ENCODE measurements around the gene LPO. TPM values are rescaled to one million over a fixed set of nuclear protein-coding genes. Genes with fewer than 3 reads are reported as not detected.

Gene LPO
- total RNA-seq, 1 donor from 2014 or later = not detected

DNA sequence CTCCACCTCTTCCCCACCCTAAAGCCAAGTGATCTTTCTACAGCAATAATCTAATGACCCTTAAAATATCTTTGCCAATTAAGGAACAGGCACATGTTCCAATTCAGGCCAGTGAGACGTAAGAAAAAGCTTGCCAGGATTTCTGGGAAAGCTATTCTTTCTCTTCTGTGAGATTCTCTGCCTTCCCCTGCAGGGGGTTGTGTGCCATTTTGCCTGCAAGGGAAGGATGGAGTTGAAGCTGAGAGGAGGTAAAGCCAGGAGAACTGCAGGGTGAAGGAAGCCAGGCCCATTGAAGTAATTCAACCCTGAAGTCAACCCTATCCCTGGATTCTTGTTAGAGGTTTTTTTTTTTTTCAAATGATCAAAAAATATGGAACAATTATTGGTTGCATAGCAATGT lies 9.0 kb upstream of the LPO start:
- no peak for DNase-seq (ENCODE audit: low read depth, low spot score)

DNA sequence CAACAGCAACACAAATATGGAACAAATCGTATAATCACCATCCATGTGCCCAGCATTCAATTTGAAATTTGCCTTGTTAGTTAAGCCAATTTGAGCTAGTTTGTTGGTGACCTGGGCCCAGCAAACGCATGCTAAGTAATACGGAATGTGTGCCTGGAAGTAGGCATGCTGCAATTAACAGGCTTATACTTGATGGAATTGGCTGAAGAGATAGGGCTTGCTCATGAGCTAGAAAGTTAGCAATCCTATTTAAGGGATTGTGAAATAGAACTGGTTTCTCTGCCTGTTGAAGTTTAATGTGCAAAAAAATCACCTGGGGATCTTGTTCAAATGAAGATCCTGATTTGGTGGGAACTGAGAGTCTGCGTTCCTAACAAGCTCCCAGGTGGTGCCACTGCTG lies 8.5 kb upstream of the LPO start:
- DNase-seq (ENCODE audit: low read depth, low spot score) = no peak

GRCh38 chr17:58231641-58232040 lies 6.7 kb upstream of the LPO start:
- DNase-seq (ENCODE audit: low read depth, low spot score) = no peak

DNA sequence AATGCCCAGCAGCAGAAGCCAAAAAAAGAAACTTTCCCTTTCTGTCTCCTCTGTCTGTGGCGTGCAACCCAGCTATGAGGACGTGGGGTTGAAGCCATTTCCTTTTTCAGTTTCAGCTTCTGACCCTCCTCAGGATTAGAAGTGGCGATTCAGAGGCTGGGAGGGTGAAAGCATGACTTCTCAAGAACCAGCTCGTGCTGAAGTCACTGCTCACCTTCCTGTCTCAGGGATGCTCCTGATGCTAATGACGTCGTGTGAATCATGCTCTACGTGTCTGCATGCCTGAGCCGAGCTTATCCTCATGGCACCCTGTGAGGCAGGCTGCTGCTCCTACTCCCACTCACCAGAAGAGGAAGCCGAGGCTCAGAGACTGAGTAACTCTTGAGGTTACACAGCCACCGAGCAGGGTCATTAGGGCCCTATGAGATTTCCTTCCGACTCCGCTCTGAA lies 5.7 kb upstream of the LPO start:
- no peak for DNase-seq (ENCODE audit: low read depth, low spot score)

DNA sequence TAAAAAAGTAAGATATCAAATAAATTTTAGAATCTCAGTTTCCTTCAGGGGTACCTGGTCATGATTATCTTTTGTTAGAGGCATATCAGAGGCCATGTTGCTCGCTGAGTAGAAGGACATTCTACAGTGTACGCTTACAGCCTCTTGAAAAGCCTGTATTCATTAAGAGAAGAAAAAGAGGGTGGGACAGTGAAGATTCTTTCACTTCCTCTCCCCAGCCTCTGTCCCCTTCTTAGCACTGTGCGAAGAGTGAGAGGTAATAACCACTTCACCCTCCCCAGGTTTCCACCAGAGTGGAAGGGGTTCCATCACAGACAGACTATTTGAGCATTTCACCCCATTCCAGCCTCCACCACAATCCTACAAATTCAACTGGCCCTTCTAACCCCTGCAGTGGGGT lies 4.8 kb upstream of the LPO start:
- DNase-seq (ENCODE audit: low read depth, low spot score) = no peak

DNA sequence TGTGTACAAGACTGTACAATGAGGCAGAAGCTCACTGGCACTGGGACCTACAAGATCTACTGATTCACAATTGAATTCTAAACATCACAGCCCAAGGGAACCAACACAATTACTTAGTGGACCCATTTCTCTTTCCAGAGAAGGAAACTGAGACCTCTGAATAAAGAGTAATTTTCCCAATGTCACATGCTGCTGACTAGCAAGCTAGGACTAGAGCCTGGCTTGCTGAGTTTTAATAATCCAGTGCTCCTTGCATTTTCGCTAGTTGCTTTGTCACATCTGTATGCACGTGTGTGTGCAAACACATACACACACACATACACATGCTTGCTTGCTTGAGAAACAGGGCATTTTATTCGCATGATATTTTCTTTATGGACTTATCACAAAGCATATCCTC lies 3.9 kb upstream of the LPO start:
- no peak for DNase-seq (ENCODE audit: low read depth, low spot score)

GRCh38 chr17:58235821-58236220 lies 2.6 kb upstream of the LPO start:
- no peak for DNase-seq (ENCODE audit: low read depth, low spot score)

GRCh38 chr17:58236394-58236793 lies 2.0 kb upstream of the LPO start:
- DNase-seq (ENCODE audit: low read depth, low spot score) = no peak

- no peak for DNase-seq (ENCODE audit: low read depth, low spot score)
Measured at GRCh38 chr17:58239987-58240386, 1.6 kb downstream of the LPO start.

DNA sequence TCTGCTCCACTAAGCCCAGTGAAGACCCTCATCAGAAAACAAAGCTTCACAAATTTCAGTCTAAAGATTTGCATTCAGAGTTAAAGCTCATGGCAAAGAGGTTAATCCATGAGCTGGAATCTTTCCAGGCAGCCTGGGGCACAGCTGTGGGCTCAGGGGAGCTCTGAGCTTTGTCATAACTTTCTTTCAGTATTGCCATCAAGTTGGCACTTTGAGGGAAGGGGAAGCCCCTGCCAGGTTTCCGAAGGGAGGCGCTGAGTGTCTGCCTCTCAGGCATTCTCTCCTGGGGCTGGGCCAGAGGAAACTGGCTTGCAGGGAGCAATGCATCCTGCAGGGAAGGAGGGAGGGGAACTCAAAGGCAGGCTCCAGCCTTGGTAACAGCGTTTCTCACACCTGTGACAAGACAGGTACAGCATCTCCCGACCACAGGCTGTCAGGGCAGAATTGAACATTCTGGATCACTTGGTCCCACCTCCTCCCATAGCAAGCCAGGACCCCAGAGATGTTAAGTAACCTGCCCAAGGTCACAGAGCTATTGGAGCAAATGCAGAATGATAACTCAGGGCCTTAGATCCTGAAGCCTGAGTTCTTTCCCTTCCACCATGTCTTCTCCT lies 3.9 kb downstream of the LPO start:
- no peak for DNase-seq (ENCODE audit: low read depth, low spot score)

GRCh38 chr17:58244963-58245362 lies 6.6 kb downstream of the LPO start:
- no peak for DNase-seq (ENCODE audit: low read depth, low spot score)

DNA sequence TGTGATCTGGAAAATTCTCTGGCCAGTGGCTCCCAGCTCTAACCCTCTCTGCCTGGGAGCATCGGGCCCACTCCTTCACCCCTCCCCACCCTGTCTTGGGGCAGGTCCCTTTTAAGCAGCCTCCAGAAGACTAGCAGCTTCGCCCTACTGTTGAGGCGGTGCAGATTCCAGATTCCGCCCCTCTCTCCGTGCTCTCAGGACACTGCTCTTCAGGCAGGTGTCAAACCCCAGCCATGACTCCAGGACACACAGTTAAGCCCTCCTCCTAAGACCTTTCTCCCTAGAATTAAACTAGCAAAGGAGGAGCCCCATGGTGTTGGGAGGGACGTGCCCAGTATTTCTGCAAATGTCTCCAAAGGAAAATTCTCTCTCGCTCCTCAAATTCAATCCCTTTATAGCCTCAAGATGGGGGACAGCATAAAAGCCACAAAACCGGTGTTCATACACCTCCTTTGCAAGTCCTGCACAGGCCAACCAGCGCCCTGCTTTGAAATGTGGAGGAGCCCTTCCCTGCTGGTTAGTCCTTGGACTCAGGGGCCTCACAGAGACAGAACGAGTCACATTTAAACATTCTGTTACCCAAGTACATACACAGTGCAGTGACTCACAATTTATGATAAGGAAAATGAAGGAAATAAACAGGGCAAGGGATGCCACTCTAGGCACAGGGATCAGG lies 7.2 kb downstream of the LPO start:
- DNase-seq (ENCODE audit: low read depth, low spot score) = no peak

GRCh38 chr17:58246104-58246740 lies 7.8 kb downstream of the LPO start:
- no peak for DNase-seq (ENCODE audit: low read depth, low spot score)

GRCh38 chr17:58246781-58247180 lies 8.4 kb downstream of the LPO start:
- DNase-seq (ENCODE audit: low read depth, low spot score) = no peak

- DNase-seq (ENCODE audit: low read depth, low spot score) = no peak
Measured at GRCh38 chr17:58247511-58248363, 9.4 kb downstream of the LPO start.

DNA sequence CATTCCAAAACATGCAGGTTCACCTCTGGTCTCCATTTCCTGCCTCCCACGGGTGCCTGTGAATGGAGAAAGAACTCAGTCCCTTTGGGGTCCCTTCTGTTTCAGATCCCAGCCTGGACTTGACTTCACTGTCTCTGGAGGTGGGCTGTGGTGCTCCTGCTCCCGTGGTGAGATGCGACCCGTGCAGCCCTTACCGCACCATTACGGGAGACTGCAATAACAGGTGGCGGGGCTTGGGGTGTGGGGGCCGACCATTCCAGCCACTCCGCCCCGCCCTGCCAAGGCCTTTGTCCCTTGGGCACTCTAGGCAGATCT lies 10.5 kb downstream of the LPO start:
- DNase-seq (ENCODE audit: low read depth, low spot score) = no peak

DNA sequence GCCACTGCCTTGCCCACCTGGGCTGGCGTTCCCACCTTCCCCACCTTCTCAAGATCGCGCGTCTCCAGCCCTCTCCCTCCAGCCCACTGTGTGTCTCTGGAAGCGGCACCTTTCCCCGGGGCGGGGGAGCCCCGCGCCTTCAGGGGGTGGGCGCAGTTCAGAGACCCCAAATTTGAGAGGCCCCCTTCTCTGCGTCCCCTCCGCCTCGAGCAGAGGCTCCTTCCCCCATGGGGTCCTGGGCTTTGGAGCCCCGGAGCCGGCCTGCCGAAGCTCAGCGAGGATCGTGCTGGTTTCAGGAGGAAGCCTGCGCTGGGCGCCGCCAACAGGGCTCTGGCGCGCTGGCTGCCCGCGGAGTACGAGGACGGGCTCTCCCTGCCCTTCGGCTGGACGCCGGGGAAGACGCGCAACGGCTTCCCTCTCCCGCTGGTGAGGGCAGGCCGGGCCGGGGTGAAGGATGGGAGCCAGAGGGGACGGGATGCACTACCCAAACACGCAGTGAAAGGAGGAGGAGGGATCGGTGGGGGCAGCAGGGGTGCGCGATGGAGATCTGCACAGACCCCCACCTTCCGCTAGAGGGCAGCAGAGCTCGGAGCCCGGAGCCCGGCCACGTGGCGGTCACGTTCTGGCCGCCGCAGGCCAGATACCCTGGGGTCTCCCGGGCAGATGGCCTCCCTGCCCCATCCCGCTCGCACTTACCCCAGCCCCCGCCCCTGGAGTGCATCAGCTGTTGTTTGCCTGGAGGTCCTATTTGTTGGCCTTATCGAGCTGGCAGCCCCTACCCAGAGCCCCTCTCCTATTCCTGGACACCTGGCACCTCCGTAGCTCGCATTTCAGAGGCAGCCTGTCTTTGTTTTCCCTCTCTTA lies 11.1 kb downstream of the LPO start:
- DNase-seq (ENCODE audit: low read depth, low spot score) = no peak

GRCh38 chr17:58250344-58251011 lies 12.1 kb downstream of the LPO start:
- DNase-seq (ENCODE audit: low read depth, low spot score) = no peak

- no peak for DNase-seq (ENCODE audit: low read depth, low spot score)
Measured at GRCh38 chr17:58252141-58252540, 13.8 kb downstream of the LPO start.

GRCh38 chr17:58253082-58253481 lies 14.7 kb downstream of the LPO start:
- DNase-seq (ENCODE audit: low read depth, low spot score) = no peak

GRCh38 chr17:58254803-58255202 lies 16.4 kb downstream of the LPO start:
- no peak for DNase-seq (ENCODE audit: low read depth, low spot score)

Data from pulmonary artery endothelial cell (primary cell).